ENCODE data around the gene A3GALT2. TPM values are rescaled to one million over a fixed set of nuclear protein-coding genes. Genes with fewer than 3 reads are reported as not detected.

Gene A3GALT2
- total RNA-seq, 1 experiment from 2014 or later: not detected

DNA sequence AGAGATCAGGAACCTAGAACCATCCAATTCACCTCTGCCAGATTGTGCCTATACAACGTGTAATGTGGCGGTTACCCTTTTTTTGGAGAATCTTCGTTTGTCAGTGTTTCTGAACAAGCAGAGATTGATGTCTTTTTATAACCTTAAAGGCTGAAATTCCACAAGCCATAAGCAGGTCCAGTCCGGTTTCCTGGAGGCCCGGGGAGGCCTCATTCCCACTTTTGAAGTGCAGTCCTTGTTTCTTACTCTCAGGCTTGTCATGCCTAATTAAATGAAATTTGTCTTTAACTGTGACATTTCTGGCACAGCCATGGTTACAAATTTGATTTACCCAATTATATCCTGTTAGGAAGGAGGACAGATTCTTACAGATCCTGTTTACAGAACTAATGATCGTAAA lies 36.8 kb downstream of the A3GALT2 start:
- H4K20me1 ChIP-seq (ENCODE audit: control insufficient read depth, insufficient read depth, insufficient read length): no peaks in the 10 kb centered on the region
- no peak overlapping the region for H2BK15ac ChIP-seq (ENCODE audit: low read depth, low read length)
- no peak overlapping the region for H3K18ac ChIP-seq (ENCODE audit: insufficient read length, low read depth, low read length)
- H2AK5ac ChIP-seq (ENCODE audit: insufficient read length, low read length): no peak overlapping the region
- no peaks in the 10 kb centered on the region for H3K9me3 ChIP-seq (ENCODE audit: control insufficient read depth, low read depth, low read length)
- no peak overlapping the region for H2BK12ac ChIP-seq (ENCODE audit: insufficient read length, low read depth, low read length)
- no peak overlapping the region for H3K27ac ChIP-seq (ENCODE audit: insufficient read length, low read depth, low read length)
- no CpG with 5 or more reads among the region's 6 CpGs for WGBS (ENCODE audit: extremely low coverage, insufficient read length, low lambda C conversion rate)
- no peak overlapping the region for H4K5ac ChIP-seq (ENCODE audit: insufficient read length, low read depth, low read length)
- no peaks in the 10 kb centered on the region; the same call in 1 of the 2 replicates for H3K27me3 Mint-ChIP-seq (ENCODE audit: low read depth)
- no peak overlapping the region for H3K14ac ChIP-seq (ENCODE audit: insufficient read depth, low read length)
- no peak overlapping the region for H3K23ac ChIP-seq (ENCODE audit: insufficient read length, low read depth, low read length)
- H3K4me1 ChIP-seq (ENCODE audit: insufficient read depth, low read length): no peaks in the 10 kb centered on the region
- no peak overlapping the region for H3K9ac ChIP-seq (ENCODE audit: extremely low read depth, insufficient read length, low read length)
- no peak overlapping the region for H3K4me2 ChIP-seq (ENCODE audit: insufficient read depth, insufficient read length, low read length)
- no peak overlapping the region for H3K4me3 Mint-ChIP-seq
- no peak overlapping the region for H3K27ac Mint-ChIP-seq
- no peaks in the 10 kb centered on the region for H3K27me3 ChIP-seq (ENCODE audit: insufficient read depth, low read length)
- peaks cover 15 to 50% (median 43%) of the 10 kb centered on the region in 3 experiments; a peak in 6 of 7 replicates for H3K36me3 Mint-ChIP-seq (ENCODE audit: insufficient read depth in 1 of 3, low read depth in 3 of 3)
- no peak overlapping the region for H3K4ac ChIP-seq (ENCODE audit: low read depth, low read length)
- H3K9me3 Mint-ChIP-seq: no peaks in the 10 kb centered on the region
- no peak overlapping the region for H2BK5ac ChIP-seq (ENCODE audit: insufficient read length, low read length)
- no peak overlapping the region for H2BK120ac ChIP-seq (ENCODE audit: low read depth, low read length, poor library complexity, severe bottlenecking)
- H2BK20ac ChIP-seq (ENCODE audit: low read depth, low read length, poor library complexity, severe bottlenecking): no peak overlapping the region
- TF ChIP-seq, protein P1, sequence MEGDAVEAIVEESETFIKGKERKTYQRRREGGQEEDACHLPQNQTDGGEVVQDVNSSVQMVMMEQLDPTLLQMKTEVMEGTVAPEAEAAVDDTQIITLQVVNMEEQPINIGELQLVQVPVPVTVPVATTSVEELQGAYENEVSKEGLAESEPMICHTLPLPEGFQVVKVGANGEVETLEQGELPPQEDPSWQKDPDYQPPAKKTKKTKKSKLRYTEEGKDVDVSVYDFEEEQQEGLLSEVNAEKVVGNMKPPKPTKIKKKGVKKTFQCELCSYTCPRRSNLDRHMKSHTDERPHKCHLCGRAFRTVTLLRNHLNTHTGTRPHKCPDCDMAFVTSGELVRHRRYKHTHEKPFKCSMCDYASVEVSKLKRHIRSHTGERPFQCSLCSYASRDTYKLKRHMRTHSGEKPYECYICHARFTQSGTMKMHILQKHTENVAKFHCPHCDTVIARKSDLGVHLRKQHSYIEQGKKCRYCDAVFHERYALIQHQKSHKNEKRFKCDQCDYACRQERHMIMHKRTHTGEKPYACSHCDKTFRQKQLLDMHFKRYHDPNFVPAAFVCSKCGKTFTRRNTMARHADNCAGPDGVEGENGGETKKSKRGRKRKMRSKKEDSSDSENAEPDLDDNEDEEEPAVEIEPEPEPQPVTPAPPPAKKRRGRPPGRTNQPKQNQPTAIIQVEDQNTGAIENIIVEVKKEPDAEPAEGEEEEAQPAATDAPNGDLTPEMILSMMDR (conservative IDR thresholded peaks at IDR 0.05): no peak
- DNase-seq: no peak
- H3K79me2 ChIP-seq (ENCODE audit: insufficient read depth, low read length): no peaks in the 10 kb centered on the region
- no peaks in the 10 kb centered on the region for H3K23me2 ChIP-seq (ENCODE audit: insufficient read length, low read depth, low read length, poor library complexity, severe bottlenecking)
- no peak overlapping the region for H3T11ph ChIP-seq (ENCODE audit: low read length)
- H3K56ac ChIP-seq (ENCODE audit: insufficient read length, low read depth, low read length): no peak overlapping the region
- H4K91ac ChIP-seq (ENCODE audit: insufficient read length, low read depth, low read length): no peak overlapping the region
- H2AFZ ChIP-seq (ENCODE audit: low read length): no peak overlapping the region
- H3K4me1 Mint-ChIP-seq: peaks cover 0 to 2% of the 10 kb centered on the region in 2 experiments; a peak in 1 of 4 replicates
- no peaks in the 10 kb centered on the region for H3K79me1 ChIP-seq (ENCODE audit: insufficient read depth, low read depth, low read length, poor library complexity, severe bottlenecking)
- H4K8ac ChIP-seq (replicated peaks; ENCODE audit: insufficient read length, low read depth, low read length): no peak overlapping the region

All from H9 (cell line).